ENCODE data around the gene TSPAN5.

The TSPAN5 gene

GRCh38 chr4:98670186-98670585, 11.8 kb upstream of the TSPAN5 start:
- H3K27ac ChIP-seq (replicated peaks): no peak overlapping the region
- no peak for DNase-seq (ENCODE audit: low read depth in 1 of 2, low spot score in 1 of 2)
- peaks cover 2% of the 10 kb centered on the region for H3K27me3 ChIP-seq (ENCODE audit: insufficient read depth, poor library complexity, severe bottlenecking)
- TF ChIP-seq POLR2AphosphoS5 (IDR thresholded peaks at IDR 0.05; ENCODE audit: low read depth): no peak
- TF ChIP-seq GABPA (IDR thresholded peaks at IDR 0.05; ENCODE audit: low read depth): no peak
- no peak for TF ChIP-seq CTCF (IDR thresholded peaks at IDR 0.05; ENCODE audit: insufficient read depth, low read length)
- TF ChIP-seq SPI1 (IDR thresholded peaks at IDR 0.05; ENCODE audit: borderline replicate concordance, low read depth): no peak
- TF ChIP-seq, protein P1, sequence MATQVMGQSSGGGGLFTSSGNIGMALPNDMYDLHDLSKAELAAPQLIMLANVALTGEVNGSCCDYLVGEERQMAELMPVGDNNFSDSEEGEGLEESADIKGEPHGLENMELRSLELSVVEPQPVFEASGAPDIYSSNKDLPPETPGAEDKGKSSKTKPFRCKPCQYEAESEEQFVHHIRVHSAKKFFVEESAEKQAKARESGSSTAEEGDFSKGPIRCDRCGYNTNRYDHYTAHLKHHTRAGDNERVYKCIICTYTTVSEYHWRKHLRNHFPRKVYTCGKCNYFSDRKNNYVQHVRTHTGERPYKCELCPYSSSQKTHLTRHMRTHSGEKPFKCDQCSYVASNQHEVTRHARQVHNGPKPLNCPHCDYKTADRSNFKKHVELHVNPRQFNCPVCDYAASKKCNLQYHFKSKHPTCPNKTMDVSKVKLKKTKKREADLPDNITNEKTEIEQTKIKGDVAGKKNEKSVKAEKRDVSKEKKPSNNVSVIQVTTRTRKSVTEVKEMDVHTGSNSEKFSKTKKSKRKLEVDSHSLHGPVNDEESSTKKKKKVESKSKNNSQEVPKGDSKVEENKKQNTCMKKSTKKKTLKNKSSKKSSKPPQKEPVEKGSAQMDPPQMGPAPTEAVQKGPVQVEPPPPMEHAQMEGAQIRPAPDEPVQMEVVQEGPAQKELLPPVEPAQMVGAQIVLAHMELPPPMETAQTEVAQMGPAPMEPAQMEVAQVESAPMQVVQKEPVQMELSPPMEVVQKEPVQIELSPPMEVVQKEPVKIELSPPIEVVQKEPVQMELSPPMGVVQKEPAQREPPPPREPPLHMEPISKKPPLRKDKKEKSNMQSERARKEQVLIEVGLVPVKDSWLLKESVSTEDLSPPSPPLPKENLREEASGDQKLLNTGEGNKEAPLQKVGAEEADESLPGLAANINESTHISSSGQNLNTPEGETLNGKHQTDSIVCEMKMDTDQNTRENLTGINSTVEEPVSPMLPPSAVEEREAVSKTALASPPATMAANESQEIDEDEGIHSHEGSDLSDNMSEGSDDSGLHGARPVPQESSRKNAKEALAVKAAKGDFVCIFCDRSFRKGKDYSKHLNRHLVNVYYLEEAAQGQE (IDR thresholded peaks at IDR 0.05; ENCODE audit: insufficient replicate concordance, low read depth): no peak
- H3K4me3 ChIP-seq (replicated peaks; ENCODE audit: insufficient read depth, low read length): no peak overlapping the region

DNA sequence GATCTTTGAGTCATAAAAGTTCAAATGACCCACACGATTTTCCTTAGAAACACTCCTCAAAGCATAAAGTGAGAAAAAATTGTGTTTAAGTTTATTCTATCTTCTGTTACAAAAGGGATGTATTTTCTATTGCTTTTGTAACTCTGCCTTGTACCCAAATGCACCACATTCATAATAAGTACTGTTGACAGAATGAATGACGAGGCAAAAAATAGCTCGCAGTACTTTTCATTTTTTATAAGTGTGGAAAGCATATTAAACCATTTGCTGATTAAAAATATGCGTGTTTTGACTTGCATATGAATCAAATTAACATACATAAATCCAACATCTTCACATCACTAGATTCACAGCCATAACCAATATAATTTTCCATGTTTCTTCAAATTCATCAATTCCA, 11.2 kb upstream of the TSPAN5 start:
- TF ChIP-seq GABPA (IDR thresholded peaks at IDR 0.05; ENCODE audit: low read depth) (no peak), CTCF (IDR thresholded peaks at IDR 0.05; ENCODE audit: insufficient read depth, low read length) (no peak), POLR2AphosphoS5 (IDR thresholded peaks at IDR 0.05; ENCODE audit: low read depth) (no peak)
- TF ChIP-seq, protein P1 (IDR thresholded peaks at IDR 0.05; ENCODE audit: insufficient replicate concordance, low read depth): no peak
- no peak for DNase-seq (ENCODE audit: low read depth in 1 of 2, low spot score in 1 of 2)
- no peak overlapping the region for H3K27ac ChIP-seq (replicated peaks)
- peaks cover 2% of the 10 kb centered on the region for H3K27me3 ChIP-seq (ENCODE audit: insufficient read depth, poor library complexity, severe bottlenecking)
- no peak overlapping the region for H3K4me3 ChIP-seq (replicated peaks; ENCODE audit: insufficient read depth, low read length)

DNA sequence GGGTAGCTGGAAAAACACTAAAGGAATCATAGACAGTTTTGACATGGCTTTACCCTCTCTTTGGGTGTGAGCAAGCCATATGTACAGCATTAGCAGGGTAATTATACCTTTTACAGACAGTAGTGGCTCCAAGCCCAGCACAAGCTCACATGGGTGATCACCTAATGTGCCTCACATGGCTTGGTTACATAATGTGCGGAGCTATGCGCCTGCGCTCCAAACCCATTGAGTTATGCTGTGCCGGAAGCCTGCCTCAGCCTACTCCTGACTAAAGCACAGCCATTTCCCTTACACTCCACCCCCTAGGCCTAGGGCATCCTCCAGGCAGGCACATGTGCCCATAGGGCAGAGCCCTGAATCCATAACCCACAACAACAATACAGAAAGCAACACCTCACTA, 6.5 kb upstream of the TSPAN5 start:
- no peak overlapping the region for H3K27ac ChIP-seq (replicated peaks)
- no peak for DNase-seq (ENCODE audit: low read depth in 1 of 2, low spot score in 1 of 2)
- H3K27me3 ChIP-seq (ENCODE audit: insufficient read depth, poor library complexity, severe bottlenecking): peaks cover 4% of the 10 kb centered on the region
- no peak overlapping the region for H3K4me3 ChIP-seq (replicated peaks; ENCODE audit: insufficient read depth, low read length)
- no peak for TF ChIP-seq POLR2AphosphoS5 (IDR thresholded peaks at IDR 0.05; ENCODE audit: low read depth)
- TF ChIP-seq, protein P1 (IDR thresholded peaks at IDR 0.05; ENCODE audit: insufficient replicate concordance, low read depth): no peak
- TF ChIP-seq GABPA (IDR thresholded peaks at IDR 0.05; ENCODE audit: low read depth): no peak
- TF ChIP-seq SPI1 (IDR thresholded peaks at IDR 0.05; ENCODE audit: borderline replicate concordance, low read depth): no peak
- TF ChIP-seq CTCF (IDR thresholded peaks at IDR 0.05; ENCODE audit: insufficient read depth, low read length): no peak

All from HL-60 (cell line).